ENCODE results near the gene CYP1B1.
"Not testable (repeated sequence)": the region's sequence is repeated elsewhere in the genome, so short reads cannot be mapped to it uniquely, and the experiment has no call there.

Gene CYP1B1

DNA sequence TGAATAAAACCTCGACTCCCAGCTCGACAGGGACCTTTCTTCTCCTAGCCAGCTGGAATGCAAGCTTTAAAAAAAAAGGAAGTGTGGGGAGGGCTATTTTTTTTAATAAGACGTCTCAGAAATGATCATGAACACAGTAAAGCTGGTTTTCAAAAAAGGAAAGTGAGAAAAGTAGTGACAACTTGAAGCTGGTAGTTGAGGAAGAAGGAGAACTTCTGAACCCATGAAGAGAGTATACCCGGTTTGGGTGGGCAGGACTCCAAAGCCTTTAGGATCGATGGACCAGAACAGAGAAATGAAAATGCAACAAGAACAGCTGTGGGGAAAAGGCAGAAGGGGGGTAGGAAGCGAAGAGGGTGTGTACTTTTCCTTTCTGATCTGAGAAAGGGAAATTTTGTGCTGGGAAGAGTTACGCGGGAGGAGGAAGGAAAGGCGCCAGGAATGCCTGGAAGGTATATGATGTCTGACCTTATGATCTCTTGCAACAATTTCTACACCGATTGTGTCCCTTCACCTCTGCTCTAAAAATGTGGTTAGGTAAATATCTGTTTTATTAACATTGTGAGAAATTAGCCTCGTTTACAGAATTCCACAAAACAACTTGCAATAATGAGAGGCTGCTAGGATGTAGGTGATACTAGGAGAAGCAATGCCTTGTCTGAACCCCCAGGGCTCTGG lies 22.6 kb upstream of the CYP1B1 start:
- no peak for DNase-seq

DNA sequence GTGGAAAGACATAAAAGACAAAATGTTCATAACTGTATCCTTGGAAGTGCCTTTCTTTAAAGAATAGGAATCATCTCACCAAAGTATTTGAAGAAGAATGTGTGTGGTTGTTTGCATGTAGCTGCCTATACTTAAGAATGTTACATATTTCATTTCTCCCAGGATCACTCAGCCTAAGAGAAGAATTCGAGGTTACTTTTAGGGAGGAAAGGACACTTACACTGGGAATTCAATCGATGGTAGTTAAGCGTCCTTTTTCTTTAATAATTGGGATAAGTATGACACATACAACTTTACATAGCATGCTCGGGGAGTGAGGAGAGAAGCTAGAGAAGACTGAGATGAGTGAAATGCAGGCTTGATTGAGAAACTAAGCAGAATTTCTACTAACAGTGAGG lies 22.0 kb upstream of the CYP1B1 start:
- no peak for DNase-seq

DNA sequence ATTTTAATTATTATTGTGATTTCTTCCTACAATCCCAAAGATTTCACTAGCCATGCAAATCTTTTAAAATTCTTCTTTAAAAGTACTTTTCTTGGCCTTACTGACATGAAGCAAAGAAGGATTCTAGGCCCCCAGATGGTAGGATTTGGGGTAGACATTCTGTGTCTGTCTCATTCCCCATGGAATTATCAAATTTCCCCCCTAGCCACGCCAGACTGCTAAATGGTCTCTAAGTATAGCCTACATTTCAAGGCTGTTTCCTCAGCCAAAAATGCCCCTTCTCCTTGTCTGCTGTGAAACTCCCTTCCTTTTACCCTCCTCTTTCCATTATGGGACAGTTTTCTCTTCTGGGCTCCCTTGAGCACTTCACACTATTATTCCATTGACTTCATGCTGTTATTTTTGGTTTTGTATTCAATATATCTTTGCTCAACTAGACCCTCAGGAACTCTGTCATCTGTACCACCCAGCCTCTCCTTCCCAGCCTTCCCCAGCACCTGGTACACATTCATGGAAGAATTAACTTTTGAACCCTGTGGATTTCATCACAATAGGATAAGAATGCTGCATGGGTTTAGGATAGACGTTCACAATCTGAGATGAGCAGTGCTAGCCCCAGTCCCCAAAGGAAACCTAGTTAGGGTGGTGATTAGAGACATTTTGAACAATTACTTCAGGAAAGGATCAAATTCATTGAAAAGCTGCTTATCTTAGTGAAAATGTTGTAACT lies 21.5 kb upstream of the CYP1B1 start:
- no peak for DNase-seq

DNA sequence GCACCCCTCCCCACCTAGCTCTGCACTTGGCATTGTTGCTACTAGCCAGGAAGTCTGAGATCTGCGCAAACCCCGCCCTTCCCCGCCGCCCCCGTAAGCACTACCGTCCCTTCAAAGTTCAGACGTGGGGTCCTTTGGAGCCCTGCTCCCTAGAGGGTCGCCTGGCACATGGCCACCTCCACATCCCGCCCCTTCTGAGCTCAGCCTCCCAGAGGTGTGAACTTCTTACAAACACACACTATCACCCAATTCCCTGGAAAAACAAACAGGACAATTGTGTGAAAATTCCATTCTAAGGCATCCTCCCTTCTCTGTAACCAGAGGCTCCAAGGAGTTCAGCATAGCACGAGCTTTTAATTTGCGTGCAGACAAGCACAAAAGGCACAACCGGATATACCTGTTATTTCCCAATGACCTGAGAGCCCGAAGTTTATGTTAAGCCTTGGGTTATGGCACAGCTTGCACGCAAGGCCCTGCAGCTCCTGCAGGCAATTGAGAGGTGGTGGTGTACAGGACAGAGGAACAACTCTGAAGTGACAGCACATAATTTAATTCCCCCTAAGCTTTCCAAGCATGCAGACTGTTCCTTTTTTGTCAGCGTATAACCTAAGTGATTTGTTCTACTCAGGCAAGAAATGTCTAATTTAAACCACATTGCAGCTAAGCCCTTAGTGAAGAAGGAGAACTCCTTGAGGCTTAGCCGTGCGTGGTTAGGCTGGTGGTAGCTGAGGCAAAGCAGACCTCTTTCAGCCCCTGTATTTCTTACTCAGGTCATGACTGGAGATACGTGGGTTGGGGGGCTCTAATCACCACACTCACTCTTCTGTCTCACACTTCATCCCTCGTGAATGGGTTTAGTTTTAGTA lies 20.3 kb upstream of the CYP1B1 start:
- DNase-seq, result no peak

DNA sequence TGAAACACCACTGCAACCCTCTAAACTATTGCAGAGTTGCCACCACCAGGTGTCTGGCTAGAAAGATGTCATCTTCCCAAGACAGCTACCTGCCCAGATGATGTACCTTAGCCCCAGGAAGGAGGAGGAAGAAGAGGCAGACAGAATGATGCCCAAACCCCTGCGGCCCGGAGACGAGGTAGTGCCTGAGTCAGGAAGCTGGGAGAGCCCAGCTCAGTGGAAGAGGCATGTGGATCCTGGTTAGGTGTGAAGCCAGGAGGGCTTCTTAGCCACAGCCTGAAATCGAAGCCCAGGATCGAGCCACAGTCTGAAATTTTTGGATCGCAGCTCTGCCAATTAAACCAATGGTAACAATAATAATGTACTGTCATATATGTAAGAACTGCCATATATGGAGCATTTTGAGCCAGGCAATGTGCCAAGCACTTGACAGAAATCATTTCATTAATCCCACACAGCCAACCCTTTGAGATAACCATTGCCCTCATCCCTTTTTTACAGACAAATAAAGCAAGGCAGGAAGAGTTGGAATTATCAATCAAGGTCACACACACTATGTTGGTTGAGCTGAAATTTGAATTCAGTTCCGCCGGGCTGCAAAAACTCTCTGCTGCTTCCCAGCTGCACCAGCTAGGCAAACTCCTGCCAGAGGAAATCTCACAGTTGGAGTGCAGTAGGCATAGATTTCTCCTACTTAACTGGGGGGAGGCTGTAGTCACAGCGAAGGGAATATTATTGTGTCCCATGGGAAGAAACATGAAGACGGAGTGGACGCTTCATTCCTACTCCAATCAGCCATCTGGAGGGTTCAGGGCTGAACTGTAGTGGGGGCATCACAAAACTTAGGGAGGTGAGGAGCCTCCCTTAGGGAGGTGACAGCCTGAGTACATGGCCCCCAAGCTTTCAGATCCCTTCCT lies 19.4 kb upstream of the CYP1B1 start:
- no peak for DNase-seq

DNA sequence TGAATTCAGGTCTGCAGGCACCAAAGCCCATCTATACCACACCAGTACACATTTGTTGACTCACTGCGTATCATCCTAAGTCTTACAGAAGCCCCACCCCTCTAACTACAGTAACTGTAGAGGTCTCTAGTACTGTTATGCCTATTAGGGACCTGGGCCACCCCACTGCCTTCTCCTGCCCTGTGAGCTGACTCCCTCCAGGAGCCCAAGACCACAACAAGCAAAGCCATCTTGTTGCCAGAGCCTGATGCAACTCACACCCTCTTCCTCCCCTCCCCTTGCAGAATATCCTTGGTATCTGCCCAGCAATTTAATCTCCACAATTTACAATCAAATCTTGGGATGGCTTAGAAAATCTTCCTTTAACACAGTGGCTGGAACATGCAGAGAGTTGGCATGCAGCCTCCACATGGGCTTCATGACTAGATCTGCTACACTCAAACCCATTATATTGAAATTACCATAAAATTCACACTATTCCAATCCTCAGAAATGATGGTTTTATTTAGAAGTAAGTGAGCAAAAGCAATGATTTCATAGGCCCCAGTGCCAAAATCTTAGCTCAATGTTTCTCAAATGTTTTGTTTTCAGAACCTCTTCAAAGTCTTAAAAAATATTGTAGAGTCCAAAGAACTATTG lies 17.7 kb upstream of the CYP1B1 start:
- no peak for DNase-seq

DNA sequence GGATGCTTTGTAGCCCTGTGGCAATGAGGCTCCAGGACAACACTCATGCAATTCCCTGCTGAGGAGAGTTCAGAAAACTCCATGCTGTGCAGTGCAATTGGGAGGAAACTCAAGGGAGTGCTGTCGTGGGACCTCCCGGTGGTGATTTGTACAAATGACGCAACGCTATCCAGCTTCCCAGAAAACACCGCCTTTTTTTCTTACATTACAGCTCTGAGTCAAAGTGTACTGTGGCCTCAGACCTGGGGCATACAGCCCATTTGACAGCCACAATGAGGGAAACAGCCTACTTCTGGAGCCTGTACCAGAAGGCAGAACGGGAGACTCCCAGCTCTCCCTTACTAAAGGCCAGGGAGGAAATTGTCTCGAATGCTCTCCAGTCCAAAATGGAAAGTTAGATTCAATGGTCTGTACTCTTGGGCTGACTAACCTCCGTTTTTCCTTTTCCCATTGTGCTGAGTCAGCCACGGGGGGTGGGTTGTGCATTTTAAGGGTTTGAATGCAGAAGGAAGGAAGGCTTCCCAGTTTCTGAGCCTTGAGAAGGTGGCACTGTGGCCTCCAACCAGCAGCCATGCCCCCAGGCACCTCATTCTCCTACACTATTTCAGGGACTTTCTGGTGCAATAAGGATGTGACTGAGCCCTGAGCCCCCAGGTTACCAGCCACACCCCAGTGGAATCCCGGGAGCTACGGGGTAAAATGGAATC lies 16.4 kb upstream of the CYP1B1 start:
- no peak for DNase-seq

DNA sequence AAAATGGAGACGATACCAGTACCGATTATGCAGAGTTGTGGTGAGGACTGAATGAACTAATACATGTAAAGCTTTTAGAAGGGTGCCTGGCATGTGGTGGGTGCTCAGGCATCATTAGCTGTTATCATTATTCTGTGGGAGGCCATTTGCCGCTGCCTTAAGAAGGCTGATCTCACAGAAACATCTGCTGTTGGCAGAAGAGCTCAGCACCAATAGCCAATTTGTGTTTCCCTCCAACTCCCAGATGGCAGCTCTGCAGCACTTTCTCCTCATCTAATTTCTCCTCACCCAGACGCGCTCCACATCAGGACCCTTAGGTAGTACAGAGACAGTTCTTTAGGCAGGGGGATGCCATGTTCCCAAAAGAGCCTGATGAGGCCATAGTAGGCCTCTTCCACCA lies 15.8 kb upstream of the CYP1B1 start:
- DNase-seq, result no peak

DNA sequence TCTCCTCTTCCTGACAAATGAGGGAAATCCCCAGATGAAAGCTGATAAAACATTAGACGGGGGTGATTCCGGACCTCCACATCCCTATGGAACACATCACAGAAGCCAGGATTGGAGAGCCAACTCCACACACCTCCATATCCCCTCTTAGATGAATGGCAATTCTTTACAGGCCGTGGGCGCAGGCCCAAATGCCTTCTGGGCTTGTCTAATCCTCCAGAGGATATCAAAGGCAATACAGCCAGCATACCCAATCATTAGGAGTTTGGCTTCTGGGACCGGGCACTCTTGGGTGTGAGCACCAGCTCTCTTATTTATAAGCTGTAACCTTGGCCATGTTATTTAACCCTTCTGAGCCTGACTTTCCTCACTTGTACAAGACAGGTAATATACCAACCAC lies 15.0 kb upstream of the CYP1B1 start:
- no peak for DNase-seq

DNA sequence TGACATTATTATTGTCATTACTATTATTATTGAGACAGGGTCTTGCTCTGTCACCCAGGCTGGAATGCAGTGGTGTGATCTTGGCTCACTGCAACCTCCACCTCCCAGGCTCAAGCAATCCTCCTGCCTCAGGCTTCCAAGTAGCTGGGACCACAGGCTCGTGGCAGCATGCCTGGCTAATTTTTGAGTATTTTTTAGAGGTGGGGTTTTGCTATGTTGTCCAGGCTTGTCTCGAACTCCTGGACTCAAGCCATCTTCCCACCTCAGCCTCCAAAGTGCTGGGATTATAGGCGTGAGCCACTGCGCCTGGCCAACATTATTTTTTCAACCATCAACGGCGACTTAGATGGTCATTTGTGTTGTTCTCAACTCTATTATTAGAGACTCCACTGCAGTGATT lies 14.3 kb upstream of the CYP1B1 start:
- not testable (repeated sequence) for DNase-seq

DNA sequence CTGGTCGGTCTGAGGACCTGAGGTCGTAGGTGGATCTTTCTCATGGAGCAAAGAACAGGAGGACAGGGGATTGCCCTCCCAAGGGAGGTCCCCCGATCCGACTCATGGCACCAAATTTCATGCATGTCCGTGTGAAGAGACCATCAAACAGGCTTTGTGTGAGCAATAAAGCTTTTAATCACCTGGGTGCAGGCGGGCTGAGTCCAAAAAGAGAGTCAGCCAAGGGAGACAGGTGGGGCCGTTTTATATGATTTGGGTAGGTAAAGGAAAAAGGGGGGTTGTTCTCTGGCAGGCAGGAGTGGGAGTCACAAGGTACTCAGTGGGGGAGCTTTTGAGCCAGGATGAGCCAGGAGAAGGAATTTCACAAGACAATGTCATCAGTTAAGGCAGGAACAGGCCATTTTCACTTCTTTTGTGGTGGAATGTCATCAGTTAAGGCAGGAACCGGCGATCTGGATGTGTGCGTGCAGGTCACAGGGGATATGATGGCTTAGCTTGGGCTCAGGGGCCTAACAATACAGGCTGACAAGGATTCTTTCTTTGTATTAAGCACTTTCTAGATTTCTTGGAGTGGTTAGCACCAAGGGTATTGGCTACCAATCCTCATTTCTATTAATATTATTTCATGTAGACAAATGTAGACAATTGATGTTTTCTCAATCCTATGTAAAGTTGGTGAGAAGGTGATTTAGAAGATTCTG lies 10.2 kb upstream of the CYP1B1 start:
- DNase-seq, result not testable (repeated sequence)

DNA sequence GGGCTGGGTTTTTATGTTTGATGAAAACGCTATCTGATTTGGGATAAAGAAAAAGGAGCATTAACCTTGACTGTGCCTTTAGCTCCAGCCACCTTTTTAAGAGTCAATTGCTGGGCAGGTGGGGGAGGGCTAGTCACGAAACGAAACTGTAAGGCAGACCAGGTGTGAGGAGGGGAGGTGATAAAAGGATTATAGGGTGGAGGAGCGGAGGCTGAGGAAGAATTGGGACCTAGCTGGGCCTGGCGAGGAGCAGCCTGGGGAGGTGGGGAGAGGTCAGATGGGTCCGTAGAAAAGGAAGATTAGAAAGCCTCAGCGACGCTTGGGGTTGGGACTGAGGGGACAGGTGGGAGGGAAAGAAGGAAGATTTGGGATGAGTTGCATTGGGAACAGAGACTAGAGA lies 8.6 kb upstream of the CYP1B1 start:
- not testable (repeated sequence) for DNase-seq

DNA sequence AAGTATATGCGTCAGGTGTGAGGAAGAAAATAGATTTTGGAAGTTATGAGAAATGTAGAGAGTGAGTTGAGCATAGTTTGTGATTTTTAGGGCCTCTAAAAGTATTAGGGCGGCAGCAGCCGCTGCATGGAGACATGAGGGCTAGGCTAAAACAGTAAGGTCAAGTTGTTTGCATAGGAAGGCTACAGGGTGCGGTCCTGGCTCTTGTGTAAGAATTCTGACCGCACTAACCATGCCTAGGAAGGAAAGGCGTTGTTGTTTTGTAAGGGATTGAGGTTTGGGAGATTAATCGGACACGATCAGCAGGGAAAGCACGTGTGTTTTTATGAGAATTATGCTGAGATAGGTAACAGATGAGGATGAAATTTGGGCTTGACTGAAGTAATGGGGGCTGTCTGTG lies 6.8 kb upstream of the CYP1B1 start:
- DNase-seq, result not testable (repeated sequence)

DNA sequence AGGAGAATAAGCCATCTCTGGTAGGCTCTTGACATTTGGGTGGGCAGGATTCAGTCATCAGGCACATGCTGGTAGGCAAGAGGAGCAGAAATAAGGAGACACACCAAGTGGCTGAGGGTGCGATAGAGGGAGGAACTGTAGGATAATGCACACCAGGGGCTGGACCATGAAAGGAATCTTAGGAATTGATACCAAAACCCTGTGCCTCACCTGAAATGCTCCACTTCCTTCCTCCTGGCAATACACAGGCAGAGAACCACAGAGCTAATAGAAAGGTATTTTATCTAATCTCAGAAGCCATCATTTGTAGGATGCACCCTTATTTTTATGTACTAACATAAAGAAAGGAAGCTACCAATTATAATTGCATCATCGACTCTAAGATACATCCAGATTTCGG lies 4.4 kb upstream of the CYP1B1 start:
- DNase-seq, result no peak

DNA sequence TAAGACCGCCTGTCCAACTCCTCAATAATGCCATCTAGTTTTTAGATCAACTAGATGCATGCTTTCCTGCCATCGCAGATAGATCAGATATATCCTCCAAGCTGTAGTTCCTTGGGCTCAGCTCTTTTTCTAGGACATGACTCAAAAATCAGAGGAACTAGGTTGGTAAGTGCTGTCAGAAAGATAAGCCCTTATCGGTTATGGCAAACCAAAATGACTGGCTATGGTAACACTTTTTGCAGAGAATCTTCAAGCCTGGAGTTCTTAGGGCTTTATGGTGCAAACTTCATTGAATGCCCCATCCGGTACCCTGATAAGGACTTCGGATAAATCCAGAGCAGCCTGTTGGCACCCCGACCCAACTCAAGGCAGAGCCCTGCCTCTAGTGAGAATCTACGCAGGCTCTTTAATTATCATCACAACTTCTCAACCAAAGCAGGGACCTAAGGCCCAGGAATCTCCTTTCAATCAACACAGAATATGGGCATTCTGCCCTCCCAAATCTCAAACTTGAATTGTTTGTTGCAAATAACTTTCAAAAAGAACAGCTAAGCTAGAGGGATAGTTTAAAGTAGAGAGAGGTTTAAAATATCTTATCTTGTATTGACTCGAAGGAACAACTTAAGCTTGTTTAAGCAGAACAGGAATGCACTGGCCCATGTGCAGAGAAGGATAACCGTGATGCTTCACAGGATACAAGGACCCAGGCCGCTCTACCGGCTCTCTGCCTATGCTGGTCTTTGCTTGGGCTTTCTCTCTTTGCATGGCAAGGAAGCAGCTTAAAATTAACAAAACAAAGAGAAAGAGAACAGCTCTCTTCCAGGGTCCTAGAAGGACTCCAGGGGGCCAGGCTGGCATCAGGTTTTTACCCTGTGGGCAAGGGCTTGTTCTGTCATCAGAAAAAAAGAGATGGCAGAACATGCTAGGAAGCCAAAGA lies 3.4 kb upstream of the CYP1B1 start:
- DNase-seq, result no peak

DNA sequence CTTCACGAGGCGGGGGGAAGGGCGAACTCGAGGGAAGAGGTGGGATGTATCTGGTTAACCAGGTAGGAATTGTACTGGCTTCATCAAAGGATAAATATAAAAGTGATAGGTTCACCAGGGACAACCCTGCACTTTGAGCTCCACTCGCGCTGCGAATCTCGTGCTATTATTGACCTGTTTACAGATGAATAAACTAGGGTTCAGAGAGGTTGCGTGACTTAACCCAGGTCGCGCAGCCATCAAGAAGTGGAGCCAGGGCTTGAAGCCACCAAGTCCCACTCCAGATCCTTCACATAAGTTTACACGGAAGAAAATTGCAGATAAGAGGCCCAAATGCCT lies 1.4 kb upstream of the CYP1B1 start:
- DNase-seq, result no peak

DNA sequence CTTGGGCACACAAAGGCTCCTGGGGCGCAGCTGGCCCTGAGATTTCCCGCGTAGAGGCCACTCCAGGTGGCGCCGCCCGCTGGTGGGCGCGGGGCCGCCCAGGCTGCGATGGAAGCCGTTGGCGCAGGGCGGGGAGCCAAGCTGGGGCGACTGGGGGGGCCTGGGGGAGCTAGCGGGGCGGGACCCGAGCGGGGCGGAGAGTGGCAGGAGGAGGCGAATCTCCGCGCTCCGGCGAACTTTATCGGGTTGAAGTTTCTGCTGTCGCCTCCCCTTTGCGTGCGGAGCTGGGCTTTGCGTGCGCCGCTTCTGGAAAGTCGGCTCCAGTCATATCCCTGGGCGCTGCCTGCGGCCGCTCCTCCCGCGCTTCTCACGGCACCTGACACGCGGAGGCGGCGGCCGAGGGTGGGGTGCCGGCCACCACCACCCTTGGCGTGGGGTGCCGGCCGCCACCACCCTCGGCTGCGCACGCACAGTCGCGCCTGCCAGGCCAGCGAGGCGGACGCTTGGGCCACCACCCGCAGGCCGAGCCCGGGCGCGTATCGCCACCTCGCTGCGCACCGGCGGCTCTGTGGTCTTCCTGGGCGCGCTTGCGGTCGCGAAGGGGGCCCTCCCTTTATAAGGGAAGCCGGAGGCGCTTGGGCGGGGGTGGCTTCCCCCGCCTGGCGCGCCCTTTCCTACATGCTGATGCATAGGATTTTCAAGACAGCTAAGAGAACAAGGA lies 919 bp upstream of the CYP1B1 start:
- no peak for DNase-seq

DNA sequence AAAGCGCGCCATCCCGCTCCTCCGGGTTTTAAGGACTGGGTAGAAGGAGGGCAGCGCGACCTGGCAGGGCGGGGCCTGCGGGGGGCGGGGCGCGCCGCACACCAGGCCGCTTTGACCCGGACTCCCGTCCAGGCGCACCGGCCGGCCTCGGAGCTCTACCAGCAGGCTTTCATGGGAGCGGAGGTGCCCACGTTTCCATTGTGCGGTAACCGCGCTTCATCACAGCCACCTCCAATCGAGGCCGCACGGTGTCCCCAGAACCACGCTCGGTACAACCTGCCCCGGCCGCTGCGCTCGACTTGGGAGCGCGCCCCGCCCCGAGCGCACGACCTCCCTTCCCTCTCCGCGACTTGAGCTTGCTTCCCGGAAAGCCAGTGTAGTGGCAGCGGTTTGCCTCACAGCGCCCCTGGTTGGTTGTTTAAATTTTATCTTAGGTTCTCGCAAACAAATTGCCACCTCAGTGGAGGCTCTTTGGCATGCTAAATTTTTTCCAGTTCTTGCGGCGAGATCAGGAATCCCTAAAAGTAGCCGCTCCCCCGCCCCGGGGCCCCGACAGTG lies 280 bp upstream of the CYP1B1 start:
- DNase-seq, result no peak

All from central memory CD4-positive, alpha-beta T cell (primary cell).